Kidney (tissue), 14 donors: ENCODE measurements around the gene SIAH3. TPM values are rescaled to one million over a fixed set of nuclear protein-coding genes. Genes with fewer than 3 reads are reported as not detected.
"Not testable (repeated sequence)": the region's sequence is repeated elsewhere in the genome, so short reads cannot be mapped to it uniquely, and the experiment has no call there.

Source experiments
- DNase-seq, 5 donors: peaks; one replicate each; pipeline ENCODE4 v3.0.0-alpha.2; 2013 to 2020
- FAIRE-seq: peaks from 2 replicates; lab custom pipeline; 2012; peaks lifted over from hg19 to GRCh38; lab: Jason Lieb, UNC
- H3K27ac ChIP-seq, 2 donors: one replicate each; pipeline ENCODE4 v1.7.0; 2013; ENCODE audit warnings: low read depth in 2 of 2, low read length in 2 of 2, inconsistent platforms in 1 of 2
- H3K27me3 ChIP-seq: one replicate; pipeline ENCODE4 v1.7.1; 2013; ENCODE audit warnings: low read length, inconsistent platforms; ENCODE audit not compliant: control insufficient read depth, insufficient read depth
- H3K36me3 ChIP-seq, 3 donors: one replicate each; pipeline versions ENCODE4 v1.7.0 to v1.7.1; 2013; ENCODE audit warnings: low read length in 3 of 3, control low read depth in 1 of 3, inconsistent platforms in 1 of 3; ENCODE audit not compliant: insufficient read depth in 3 of 3, control insufficient read depth in 2 of 3
- H3K4me1 ChIP-seq, 3 donors: one replicate each; pipeline versions ENCODE4 v1.7.0 to v1.7.1; 2013; ENCODE audit warnings: low read length in 3 of 3, inconsistent platforms in 1 of 3, low read depth in 1 of 3; ENCODE audit not compliant: control insufficient read depth in 2 of 3, insufficient read depth in 2 of 3
- H3K4me3 ChIP-seq, 3 donors: one replicate each; pipeline versions ENCODE4 v1.7.0 to v1.8.1; 2013; ENCODE audit warnings: low read length in 3 of 3, control low read depth in 1 of 3, inconsistent platforms in 1 of 3
- H3K9ac ChIP-seq, 3 donors: one replicate each; pipeline versions ENCODE4 v1.7.0 to v1.7.1; 2013; ENCODE audit warnings: low read length in 3 of 3, control low read depth in 1 of 3, inconsistent platforms in 1 of 3
- H3K9me3 ChIP-seq, 3 donors: one replicate each; pipeline versions ENCODE4 v1.7.0 to v1.7.1; 2013; ENCODE audit warnings: low read length in 3 of 3, control low read depth in 1 of 3, inconsistent platforms in 1 of 3; ENCODE audit not compliant: control insufficient read depth in 2 of 3, insufficient read depth in 1 of 3
- intact Hi-C: fragments of 100-400 bp; cut with DNase I; formaldehyde crosslinking; loops from one replicate; pipeline ENCODE4 v1.11.1; 2022
- polyA plus RNA-seq: library from polyadenylated mRNA; stranded (reverse); fragments of 350-450 nt; fragmentation: Illumina TruSeq; extraction: RNeasy Lipid Tissue Mini Kit (QIAGEN cat#74804); gene quantifications from one replicate; pipeline ENCODE4 v1.2.3, GENCODE V29; 2014; ENCODE audit warnings: low read depth, low replicate concordance; ENCODE audit not compliant: insufficient read depth
- total RNA-seq: library from RNA; stranded (reverse); fragmentation: NEBNext Ultra II Directional; extraction: Animal tissue kit (Norgen Biotek cat#: 25700); gene quantifications from one replicate; pipeline ENCODE4 v1.2.1, GENCODE V29; 2021
- TF ChIP-seq, protein P1 (sequence below): IDR thresholded peaks from 3 replicates; pipeline ENCODE4 v1.5.1; 2012; ENCODE audit warnings: mild to moderate bottlenecking, moderate library complexity, borderline replicate concordance; ENCODE audit not compliant: insufficient read depth; ENCODE audit errors: extremely low read depth
- donor health status: control.
- donor health status: control.
- donor health status: control.
- donor health status: control.
- donor health status: control.
- donor health status: DM: yes; HTN: yes; CAD: no.
- donor health status: Normal renal cell carcinoma (clear cell type).

Gene SIAH3
- total and polyA plus RNA-seq, 2 donors from 2014 or later, result 0.03 to 0.41 TPM

DNA sequence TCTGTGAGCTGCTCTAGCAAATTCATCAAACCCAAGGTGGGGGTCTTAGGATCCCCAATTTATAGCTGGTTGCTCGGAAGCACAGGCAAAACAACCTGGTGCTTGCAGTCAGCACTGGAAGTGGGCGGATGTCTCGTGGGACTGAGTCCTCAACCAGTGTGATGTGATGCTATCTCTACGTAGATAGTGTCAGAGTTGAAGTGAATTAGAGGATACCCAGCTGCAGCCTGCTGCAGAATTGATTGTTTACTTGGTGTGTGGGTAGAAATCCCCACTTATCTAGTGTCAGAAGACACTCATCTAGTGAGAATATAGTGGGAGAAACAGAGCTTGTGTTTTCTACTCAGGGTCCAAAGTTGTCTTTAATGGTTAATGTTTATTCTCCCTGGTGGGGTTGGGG is 86.1 kb downstream of the SIAH3 start:
- no peak for DNase-seq
- Histone ChIP-seq H3K9ac (no peak overlapping the region), H3K36me3 (no peaks in the 10 kb centered on the region), H3K27me3 (no peaks in the 10 kb centered on the region), H3K4me3 (no peak overlapping the region), H3K9me3 (no peaks in the 10 kb centered on the region), H3K27ac (no peak overlapping the region), H3K4me1 (peaks cover 0 to 3% (median 0%) of the 10 kb centered on the region in 3 donors)
- no peak for FAIRE-seq
- intact Hi-C loops, result no loop called here
- TF ChIP-seq, protein P1, sequence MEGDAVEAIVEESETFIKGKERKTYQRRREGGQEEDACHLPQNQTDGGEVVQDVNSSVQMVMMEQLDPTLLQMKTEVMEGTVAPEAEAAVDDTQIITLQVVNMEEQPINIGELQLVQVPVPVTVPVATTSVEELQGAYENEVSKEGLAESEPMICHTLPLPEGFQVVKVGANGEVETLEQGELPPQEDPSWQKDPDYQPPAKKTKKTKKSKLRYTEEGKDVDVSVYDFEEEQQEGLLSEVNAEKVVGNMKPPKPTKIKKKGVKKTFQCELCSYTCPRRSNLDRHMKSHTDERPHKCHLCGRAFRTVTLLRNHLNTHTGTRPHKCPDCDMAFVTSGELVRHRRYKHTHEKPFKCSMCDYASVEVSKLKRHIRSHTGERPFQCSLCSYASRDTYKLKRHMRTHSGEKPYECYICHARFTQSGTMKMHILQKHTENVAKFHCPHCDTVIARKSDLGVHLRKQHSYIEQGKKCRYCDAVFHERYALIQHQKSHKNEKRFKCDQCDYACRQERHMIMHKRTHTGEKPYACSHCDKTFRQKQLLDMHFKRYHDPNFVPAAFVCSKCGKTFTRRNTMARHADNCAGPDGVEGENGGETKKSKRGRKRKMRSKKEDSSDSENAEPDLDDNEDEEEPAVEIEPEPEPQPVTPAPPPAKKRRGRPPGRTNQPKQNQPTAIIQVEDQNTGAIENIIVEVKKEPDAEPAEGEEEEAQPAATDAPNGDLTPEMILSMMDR, result no peak

DNA sequence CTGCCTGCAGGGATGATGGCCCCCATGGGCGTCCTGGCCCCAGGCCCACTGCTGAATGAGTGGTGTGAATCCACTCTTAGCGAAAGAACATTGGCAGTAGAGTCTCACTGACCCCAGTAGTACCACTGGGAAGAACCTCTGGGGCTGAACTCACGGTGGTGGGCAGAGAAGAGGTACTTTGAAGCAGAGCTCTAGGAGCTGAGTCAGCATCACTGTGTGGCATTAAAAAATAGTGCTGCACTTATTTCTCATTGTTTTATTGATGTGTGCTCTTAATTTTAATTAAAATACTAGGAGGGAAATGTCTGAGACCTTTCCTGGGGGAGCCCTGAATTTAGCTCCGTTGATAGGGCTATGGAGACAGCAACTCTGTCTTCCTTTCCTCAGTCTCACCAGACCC is 88.1 kb downstream of the SIAH3 start:
- no peak overlapping the region for H3K9ac ChIP-seq
- H3K36me3 ChIP-seq, result no peaks in the 10 kb centered on the region
- no peak overlapping the region for H3K27ac ChIP-seq
- no peak for DNase-seq
- intact Hi-C loops, result no loop called here
- peaks cover 0 to 4% (median 0%) of the 10 kb centered on the region in 3 donors for H3K9me3 ChIP-seq
- no peaks in the 10 kb centered on the region for H3K27me3 ChIP-seq
- peaks cover 0 to 3% (median 0%) of the 10 kb centered on the region in 3 donors for H3K4me1 ChIP-seq
- H3K4me3 ChIP-seq, result no peak overlapping the region
- TF ChIP-seq, protein P1, result no peak
- no peak for FAIRE-seq

DNA sequence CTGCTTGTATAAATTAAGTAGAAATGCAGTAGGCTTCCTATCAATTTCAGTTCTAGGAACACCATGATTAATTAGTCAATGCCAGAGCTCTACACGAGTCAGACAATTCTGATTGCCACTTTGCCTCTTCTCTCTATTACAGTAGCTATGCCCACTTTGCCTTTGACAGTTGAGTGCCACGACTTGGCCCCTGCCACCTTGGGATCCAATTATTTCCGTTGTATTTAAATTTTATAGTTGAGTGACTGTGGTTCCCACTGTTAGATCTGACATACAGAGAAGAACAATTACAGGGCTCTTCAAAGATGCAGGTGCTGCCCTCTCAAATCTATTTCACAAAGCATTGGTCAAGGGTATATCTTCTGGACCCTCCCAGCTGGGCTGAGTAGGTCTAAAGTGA is 94.0 kb downstream of the SIAH3 start:
- H3K4me3 ChIP-seq, intact Hi-C loops, H3K36me3 ChIP-seq, DNase-seq, H3K9ac ChIP-seq, FAIRE-seq, H3K27me3 ChIP-seq, H3K4me1 ChIP-seq, H3K27ac ChIP-seq: not testable (repeated sequence)
- H3K9me3 ChIP-seq, result peaks cover 0 to 15% (median 0%) of the 10 kb centered on the region in 3 donors

DNA sequence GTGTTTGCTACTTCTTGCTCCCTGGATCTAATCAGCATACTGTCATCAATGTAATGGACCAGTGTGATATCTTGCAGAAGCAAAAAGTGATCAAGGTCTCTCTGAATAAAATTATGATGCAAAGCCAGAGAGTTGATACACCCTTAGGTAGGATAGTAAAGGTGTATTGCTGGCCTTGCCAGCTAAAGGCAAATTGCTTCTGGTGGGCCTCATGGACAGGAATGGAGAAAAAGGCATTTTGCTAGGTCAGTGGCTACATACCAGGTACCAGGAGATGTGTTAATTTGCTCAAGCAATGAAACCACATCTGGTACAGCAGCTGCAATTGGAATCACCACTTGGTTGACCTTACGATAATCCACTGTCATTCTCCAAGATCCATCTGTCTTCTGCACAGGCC is 95.1 kb downstream of the SIAH3 start:
- intact Hi-C loops, H3K36me3 ChIP-seq, FAIRE-seq, H3K4me1 ChIP-seq, DNase-seq, H3K27me3 ChIP-seq, H3K27ac ChIP-seq, H3K9ac ChIP-seq, H3K4me3 ChIP-seq: not testable (repeated sequence)
- peaks cover 0 to 15% (median 0%) of the 10 kb centered on the region in 3 donors for H3K9me3 ChIP-seq
